A172 (cell line): ENCODE data around the gene FOXRED2. TPM values are rescaled to one million over a fixed set of nuclear protein-coding genes. Genes with fewer than 3 reads are reported as not detected.
"Not testable (repeated sequence)": the region's sequence is repeated elsewhere in the genome, so short reads cannot be mapped to it uniquely, and the experiment has no call there.

ENCODE experiments used
- DNase-seq: peaks from one replicate; pipeline ENCODE4 v3.0.0-alpha.2; 2015; ENCODE audit warnings: low spot score
- total RNA-seq: library from RNA; depleted of rRNA; stranded (reverse); fragments of >200 nt; shearing (Covaris generic); gene quantifications from 2 replicates; pipeline ENCODE4 v1.2.3, GENCODE V29; 2014

FOXRED2 gene
- total RNA-seq, 1 experiment from 2014 or later, result 18.4 TPM

GRCh38 chr22:36519906-36520305 is 13.1 kb upstream of the FOXRED2 start:
- DNase-seq, result not testable (repeated sequence)

GRCh38 chr22:36514766-36515165 is 7.9 kb upstream of the FOXRED2 start:
- no peak for DNase-seq

GRCh38 chr22:36512991-36513390 is 6.2 kb upstream of the FOXRED2 start:
- no peak for DNase-seq

- DNase-seq, result no peak
Observed at GRCh38 chr22:36512333-36512732, 5.5 kb upstream of the FOXRED2 start.

DNA sequence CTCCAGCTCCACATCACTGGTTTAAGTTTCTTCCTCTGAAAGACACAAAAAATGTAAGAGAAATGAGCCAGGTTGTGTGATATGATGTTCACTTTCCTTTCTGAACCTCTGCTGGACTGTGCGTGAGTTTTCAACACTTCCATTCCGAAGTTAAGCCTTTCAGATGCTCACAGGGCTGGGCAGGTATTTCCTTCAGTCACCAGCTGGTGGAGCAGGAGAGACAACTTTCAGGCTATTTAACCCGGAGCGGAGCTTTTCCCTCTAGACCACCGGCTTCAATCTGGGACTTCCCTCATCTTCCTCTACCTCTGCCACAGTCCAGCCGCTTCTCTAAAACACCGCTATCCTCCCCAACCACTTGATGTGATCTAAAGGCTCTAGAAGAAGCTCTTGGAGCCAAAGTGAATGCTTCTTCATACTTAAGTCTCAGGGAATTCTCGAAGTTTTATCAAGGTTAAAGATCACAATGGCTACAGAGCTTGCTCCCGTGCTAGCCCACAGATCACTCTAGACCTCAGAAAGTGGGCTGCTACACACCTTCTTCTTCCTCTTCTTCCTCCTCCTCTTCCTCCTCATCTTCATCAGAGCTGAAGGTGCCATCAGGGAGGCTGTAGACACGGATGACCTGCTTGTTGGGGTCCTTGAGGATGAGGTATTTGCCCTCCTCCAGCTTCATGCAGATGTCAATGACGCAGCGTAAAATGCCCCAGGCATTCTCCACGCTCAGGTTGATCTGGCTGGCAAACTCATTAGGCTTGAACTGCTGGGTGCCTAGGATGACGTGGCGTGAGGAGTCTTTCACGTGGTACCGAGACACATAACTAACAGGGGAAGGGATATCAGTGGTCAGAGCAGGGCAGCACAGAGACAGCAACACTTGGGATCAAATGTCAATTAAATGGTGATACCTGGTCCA is 4.4 kb upstream of the FOXRED2 start:
- peak; percentile 48 for DNase-seq

DNA sequence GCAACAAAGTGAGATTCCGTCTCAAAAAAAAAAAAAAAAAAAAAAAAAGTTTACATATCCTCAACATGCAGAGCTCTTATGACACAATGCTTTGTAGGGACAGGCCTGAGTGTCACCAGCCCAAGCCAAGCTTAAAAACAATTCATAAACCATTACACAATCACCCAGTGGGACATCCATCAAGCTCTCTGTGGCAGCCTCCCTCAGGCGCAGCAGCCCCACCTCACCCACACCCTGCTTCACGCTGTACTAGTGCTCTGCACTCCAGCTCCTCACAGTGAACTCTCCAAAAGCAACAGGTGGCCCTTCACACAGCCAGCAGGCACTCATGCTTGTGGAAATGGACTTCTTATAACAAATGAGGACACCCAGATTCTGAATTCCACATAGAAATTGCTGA is 3.5 kb upstream of the FOXRED2 start:
- DNase-seq, result no peak

- no peak for DNase-seq
Observed at GRCh38 chr22:36507518-36508010, 724 bp upstream of the FOXRED2 start.

DNA sequence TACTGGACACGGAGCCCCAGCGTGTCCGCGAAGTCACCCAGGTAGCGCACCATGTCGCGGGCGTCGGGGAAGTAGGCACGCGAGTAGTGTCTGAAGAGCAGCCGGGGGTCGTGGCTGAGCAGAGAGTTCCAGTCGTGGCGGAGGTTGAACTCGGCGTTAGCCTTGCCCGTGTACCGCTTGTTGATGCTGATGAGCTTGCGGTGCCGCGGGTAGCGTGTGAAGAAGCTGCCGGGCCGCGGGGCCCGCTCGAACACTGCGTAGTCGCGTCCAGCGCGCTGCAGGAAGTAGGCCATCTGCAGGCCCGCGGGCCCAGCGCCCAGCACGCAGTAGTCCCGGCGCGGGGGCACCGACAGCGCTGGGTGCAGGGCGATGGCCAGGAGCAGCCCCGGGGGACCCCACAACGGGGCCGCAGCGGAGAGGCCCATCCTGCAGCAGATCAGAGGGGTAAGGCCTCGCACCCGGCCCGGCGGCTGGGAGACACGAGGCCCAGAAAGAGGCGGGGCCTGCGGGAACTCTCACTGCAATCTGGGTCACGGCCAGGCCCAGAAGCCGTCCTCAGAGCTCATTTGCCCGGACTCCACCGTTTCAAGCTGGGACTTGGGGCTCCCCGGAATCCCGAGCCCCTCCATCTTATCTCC is 723 bp downstream of the FOXRED2 start:
- no peak for DNase-seq

DNA sequence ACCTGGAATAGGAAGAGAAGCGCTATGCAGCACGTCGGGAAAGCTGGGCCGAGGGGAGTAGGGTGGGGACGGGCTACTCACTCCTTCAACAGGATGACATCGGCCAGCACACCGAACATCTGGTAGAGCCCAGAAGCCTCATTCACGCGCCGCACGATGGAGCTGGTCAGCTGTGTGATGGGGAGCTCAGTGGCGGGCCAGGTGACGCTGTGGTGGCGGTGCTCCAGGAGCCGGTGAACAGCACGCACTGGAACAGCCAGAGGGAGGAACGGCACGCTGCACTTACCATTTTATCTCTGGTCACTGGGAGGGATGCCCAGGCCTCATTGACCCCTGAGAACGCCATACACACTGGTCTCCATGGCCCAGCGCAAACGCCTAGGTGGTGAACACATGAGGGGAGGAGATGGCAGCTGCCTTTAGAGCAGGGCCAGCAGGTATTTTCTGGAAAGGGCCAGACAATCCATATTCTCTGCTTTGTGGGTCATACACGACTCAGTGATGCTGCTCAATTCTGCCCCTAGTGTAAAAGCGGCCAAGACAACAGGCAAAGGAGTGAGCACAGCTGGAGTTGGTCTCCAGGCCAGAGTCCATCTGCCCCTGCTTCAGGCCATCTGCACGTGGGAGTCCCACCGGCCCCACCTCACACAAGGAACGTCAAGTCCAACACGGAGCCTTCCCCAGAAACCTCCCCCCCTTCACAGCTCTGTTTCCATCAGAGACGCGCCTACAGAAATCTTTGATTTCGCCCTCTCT is 8.8 kb downstream of the FOXRED2 start:
- DNase-seq, result no peak

- peak; percentile 22 for DNase-seq
Observed at GRCh38 chr22:36493690-36494110, 13.1 kb downstream of the FOXRED2 start.

- no peak for DNase-seq
Observed at GRCh38 chr22:36492109-36492508, 14.7 kb downstream of the FOXRED2 start.

GRCh38 chr22:36491155-36491554 is 15.7 kb downstream of the FOXRED2 start:
- no peak for DNase-seq

DNA sequence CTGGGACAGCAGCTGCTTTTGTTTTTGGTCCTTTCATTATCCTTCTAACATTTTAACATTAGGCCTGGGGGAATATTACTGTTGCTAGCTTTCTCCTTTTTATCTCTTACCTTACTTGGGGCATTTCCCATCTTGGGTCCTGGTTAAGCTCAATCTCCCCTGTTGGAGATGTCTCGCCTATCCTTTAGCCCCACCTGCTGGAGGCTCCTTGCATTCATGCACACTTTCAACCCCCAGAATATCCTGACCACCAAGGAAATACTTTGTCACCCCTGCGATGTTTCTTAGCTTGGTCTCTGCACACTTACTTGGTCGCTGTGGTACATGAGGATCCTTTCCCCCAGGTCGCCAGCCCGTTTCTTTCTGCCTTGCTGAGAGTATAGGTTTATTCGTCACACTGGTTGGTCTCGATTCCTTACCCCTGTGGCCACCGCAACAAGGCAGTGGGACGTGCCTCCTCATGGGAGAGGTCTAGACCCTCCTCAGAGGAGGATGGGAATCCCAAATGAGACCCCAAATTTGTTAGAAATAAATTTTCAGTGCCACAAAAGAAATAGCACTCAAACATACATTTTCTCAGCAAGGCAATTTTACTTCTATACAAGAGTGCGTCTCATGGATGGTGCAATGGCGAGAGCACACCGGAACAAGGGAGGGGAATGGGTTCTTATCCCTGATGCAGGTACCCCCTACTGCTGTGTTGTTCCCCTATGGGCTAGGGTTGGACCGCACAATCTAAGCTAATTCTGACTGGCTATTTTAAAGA is 20.0 kb downstream of the FOXRED2 start:
- no peak for DNase-seq

DNA sequence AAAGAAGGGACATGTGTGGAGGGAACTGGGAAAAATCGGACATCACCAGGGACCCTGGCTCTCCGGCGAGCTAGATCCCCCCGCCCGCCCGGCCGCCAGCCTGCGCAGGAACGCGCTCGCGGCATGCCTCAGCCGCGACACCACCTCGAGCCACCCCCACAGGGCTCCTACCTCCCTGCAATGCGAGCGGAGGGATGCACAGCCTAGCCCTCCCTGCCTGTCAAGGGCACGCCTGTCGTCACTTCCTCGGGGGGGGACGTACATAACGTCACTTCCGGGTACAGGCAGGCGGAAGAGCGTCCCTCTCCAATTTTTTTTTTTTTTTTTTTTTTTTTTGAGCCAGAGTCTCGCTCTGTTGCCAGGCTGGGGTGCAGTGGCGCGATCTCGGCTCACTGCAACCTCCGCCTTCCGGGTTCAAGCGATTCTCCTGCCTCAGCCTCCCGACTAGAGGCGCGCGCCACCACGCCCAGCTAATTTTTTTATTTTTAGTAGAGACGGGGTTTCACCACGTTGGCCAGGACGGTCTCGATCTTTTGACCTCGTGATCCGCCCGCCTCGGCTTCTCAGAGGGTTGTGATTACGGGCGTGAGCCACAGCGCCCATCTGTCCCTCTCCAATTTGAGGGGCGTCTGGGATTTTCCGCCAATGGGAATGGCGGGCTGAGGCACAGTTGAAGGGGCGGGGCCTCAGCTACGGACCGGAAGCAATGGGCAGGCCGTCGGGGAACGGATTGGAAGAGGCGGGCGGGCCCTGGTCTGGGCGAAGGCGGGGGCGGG is 25.3 kb downstream of the FOXRED2 start, which contains the start of gene TXN2:
TSS of gene TXN2 (minus strand) at position 248 of the 776 bp plus-strand sequence. CDS start 803 bp downstream, outside the sequence.
- DNase-seq, result peak; percentile 87

GRCh38 chr22:36480941-36481392 is 25.9 kb downstream of the FOXRED2 start:
- DNase-seq, result no peak

DNA sequence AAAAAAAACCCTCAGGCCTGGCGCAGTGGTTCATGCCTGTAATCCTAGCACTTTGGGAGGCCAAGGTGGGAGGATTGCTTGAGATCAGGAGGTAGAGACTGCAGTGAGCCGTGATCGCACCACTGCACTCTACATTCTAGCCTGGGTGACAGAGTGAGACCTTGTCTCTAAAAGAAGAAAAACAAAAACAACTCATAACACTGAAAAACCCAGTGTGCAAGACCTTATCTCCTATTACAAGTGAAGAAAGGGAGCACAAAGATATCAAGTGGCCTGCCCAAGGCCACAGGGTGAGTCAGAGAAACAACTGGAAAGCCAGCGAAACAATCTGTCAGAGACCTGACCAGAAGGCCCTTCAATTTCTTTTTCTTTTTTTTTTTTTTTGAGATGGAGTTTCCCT is 27.9 kb downstream of the FOXRED2 start:
- no peak for DNase-seq

DNA sequence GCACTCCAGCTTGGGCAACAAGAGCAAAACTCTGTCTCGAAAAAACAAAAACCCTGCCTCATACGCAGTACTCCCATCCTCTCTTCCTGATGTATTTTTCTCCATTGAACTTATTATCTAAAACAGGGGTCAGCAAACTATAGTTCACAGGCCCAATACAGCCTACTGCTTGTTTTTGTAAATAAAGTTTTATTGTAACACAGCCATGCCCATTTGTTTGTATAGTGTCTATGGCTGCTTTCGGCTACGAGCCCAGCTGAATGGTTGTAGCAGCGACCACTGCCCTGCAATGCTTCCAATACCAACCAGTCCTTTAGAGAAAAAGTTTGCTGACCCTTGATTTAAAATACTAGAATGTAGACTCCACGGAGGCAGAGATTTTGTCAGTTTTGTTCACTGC is 31.5 kb downstream of the FOXRED2 start:
- no peak for DNase-seq

DNA sequence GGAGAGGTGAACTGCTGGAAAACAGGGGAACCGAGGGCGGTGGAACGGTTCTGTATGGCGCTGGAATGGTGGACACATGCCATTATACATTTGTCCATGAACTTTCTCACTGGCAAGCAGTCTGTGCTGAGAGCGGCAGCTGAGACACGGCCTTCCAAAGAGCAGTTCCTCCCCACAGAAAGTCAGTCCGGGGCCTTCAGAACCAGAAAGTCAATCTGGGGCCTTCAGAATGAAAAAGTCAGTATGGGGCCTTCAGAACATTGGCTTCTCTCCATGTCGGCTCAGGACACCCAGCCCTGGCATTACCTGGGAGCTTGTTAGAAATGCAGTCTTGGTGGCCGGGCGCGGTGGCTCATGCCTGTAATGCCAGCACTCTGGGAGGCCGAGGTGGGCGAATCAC is 34.2 kb downstream of the FOXRED2 start:
- DNase-seq, result no peak

GRCh38 chr22:36471341-36471821 is 35.5 kb downstream of the FOXRED2 start:
- DNase-seq, result peak; percentile 46

GRCh38 chr22:36470994-36471331 is 35.9 kb downstream of the FOXRED2 start:
- DNase-seq, result no peak
